ENCODE results near the gene GVQW3.

- no peak for TF ChIP-seq CTCF (IDR thresholded peaks at IDR 0.05)
- TF ChIP-seq POLR2A (IDR thresholded peaks at IDR 0.05), result no peak
Measured at GRCh38 chr11:76348348-76348747, 32.8 kb upstream of the GVQW3 start.

Data from heart left ventricle (tissue), 13 donors.